Fibroblast of skin of scalp (primary cell): ENCODE data around the gene ATXN1.
"Not testable (repeated sequence)": the region's sequence is repeated elsewhere in the genome, so short reads cannot be mapped to it uniquely, and the experiment has no call there.

Source experiments
- DNase-seq: peaks from one replicate; pipeline ENCODE4 v3.0.0-alpha.2; 2013

Gene ATXN1

DNA sequence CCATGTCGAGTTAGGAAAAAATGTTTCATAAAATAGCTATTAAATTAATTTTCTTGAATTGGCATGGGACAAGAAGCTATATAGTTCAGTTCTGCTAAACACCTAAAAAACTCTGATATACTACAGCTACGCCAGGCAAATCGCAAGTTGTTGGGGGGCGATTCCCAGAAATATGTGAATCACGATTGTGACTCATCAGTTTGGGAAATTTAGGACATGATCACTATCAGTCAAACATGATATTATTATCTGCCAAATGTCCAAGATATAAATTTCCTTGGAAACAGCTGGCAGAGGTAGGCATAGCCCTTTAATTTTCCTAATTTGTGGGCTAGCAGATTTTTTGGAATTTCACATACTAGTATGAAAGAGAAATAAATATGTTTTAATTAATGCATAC, 123.6 kb downstream of the ATXN1 start:
- DNase-seq = no peak

DNA sequence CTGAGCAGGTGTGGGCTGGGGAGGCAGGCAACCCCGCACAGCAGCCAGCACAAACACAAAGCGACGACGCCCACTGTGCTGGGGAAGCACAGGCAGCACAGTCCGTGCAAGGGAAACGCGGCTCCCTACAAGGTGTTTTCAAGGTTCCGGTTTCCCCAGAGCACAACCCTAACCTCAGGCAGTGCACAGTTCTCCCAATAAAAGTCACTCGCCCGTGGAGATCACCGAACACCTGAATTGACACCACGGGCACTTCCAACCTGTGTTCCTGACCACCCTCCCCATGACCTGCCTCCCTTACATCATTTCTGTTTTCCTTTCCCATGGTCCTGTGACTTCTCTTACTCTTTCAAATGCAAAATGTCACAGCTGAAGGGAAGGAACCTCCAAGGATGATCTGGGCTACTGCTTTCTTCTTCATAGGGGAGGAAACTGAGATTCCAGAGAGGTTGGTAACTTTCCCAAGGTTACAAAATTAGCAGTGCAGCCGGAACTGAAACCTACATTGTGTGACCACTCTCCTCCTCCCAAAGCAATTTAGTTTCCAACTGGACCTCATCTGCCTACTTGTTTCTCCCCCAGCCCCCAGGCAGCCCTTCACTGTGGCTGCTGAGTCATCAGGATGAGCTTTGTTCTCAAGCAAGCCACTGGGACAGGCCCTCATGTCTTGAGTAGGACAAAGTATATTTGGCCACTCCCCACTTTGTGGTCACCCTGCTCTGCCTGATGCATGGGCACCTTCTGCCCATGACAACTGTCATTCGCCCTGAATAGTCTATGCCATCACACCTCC, 125.3 kb downstream of the ATXN1 start:
- peak; percentile 83 for DNase-seq

DNA sequence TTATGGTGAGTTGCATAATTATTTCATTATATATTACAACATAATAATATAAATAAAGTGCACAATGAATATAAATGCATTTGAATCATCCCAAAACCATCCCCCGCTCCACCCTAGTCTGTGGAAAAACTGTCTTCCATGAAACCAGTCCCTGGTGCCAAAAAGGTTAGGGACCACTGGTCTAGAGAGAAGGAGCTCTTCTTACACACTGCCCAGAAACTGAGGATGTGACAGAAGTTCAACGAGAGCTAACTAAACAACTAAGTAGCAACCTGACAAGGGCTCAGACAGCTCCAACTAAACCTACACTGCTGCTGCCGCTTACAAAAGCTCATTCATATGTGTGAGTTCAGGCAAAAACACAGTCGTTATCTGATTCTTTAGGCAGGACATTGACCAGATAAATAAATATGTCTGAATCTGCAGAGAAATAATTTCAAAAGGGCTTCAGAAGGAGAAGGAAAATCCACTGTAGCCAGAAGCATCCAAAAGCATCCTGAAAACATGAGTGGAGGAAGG, 125.9 kb downstream of the ATXN1 start:
- DNase-seq = no peak

DNA sequence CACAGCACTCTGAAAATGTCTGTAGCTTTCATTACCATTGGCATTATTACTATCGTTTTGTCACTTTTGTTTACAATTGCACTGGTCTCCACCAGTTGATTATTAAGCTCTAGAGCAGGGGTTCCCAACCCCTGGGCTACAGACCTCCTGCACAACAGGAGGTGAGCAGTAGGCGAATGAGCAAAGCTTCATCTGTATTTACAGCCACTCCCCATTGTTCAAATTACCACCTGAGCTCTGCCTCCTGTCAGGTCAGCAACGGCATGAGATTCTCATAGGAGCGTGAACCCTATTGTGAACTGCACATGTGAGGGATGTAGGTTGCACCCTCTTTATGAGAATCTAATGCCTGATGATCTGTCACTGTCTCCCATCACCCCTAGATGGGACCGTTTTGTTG, 126.4 kb downstream of the ATXN1 start:
- no peak for DNase-seq

DNA sequence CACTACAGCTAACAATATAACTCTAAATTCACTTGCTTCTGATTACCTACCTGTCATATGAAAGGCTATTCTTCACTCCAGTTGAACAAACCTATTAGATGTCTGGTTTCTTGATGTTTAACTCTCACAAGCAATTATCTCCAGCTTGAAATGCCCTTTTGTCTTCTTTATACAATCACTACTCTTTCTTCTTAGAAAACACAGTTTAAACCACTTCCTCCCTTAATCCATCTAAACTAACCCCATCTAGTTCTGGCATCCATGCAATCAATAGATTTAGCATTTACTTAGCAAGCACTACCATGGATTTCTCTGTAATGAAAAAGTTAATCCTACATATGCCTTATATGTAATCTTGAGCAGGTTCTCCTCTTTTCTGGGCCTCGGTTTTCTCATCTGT, 127.3 kb downstream of the ATXN1 start:
- DNase-seq = no peak

DNA sequence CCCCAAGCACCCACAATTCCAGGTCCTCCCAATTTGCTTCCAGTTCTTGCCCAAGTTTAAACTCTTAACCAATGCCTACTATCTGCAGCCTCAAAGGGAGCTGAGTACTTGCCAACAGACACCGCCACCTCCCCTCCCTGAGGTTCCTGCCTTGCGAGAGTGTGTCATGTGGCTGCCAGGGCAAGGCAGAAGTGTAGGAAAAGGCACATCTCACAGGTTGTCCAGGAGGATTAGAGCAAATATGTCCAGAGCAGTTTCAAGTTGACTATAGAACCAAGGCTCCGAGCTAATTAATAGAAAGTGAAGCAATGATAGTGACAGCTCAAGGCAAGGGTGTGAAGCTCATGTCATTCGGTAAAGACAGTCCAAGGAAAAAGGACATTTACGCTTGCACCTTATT, 127.8 kb downstream of the ATXN1 start:
- no peak for DNase-seq

DNA sequence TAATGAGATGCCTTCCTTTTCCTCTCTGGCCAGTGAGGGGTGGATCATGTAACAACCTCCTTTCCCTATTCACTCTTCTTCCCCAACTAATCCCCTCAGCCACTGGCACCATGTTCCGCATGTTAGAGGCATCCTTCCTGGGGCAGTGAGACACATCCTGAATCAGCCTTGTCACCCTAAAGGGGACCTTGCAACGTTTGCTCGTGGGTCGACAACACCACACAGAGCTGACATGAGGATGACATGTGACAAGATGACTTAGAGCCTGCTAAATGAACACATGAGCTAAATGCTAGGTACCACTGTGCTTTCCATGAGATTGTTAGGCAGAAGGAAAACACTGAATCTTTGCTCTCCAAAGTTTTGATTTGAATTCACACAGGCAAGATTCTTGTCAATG, 129.2 kb downstream of the ATXN1 start:
- no peak for DNase-seq

DNA sequence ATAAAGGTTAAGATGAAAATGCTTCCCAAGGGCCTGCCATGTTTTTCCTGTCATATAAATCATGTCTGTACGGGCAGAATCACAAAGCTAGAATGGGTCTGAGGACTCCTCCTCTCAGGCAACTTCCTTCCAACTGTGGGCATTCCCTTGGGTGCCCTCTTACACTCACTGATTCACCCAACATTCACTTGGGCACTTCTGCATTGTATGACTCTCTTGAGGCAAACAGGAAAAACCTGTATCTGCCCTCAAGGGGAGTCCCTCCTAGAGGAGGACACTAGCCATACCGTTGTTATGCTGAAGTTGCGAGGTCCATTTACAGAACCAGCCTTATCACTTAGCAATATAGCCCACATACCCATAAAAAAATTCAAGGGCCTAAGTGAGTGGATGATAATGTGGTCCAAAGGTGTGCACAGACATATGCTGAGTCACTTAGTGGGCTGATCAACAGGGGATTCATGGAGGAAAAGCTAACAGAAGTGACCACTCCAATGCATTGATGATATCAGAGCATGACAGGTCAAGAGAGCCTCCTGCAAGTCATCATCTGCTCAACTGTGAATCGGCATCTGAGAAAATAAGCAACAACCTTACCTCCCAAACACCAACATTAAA, 131.1 kb downstream of the ATXN1 start:
- no peak for DNase-seq

DNA sequence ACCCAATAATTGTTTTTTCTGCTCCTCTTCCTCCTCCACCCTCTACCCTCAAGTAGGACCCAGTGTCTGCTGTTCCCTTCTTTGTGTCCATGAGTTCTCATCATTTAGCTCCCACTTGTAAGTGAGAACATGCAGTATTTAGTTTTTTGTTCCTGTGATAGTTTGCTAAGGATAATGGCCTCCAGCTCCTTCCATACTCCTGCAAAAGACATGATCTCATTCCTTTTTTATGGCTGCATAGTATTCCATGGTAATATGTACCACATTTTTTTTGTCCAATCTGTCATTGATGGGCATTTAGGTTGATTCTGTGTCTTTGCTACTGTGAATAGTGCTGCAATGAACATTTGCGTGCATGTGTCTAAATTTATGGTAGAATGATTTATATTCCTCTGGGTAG, 132.7 kb downstream of the ATXN1 start:
- DNase-seq = not testable (repeated sequence)

DNA sequence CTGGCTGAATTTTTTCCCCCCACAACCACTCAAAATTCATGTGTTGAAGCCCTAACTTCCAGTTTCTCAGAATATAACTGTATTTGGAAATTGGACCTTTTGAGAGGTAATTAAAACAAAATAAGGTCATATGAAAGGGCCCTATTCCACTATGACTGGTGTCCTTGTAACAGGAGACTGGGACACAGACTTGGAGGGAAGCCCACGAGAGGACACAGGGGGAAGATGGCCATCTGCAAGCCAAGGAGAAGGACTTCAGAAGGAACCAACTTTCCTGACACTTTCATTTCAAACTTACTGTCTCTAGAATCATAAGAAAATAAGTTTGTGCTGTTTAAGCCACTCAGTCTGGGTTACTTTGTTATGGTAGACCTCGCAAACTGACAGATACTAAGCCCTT, 134.6 kb downstream of the ATXN1 start:
- DNase-seq = no peak

DNA sequence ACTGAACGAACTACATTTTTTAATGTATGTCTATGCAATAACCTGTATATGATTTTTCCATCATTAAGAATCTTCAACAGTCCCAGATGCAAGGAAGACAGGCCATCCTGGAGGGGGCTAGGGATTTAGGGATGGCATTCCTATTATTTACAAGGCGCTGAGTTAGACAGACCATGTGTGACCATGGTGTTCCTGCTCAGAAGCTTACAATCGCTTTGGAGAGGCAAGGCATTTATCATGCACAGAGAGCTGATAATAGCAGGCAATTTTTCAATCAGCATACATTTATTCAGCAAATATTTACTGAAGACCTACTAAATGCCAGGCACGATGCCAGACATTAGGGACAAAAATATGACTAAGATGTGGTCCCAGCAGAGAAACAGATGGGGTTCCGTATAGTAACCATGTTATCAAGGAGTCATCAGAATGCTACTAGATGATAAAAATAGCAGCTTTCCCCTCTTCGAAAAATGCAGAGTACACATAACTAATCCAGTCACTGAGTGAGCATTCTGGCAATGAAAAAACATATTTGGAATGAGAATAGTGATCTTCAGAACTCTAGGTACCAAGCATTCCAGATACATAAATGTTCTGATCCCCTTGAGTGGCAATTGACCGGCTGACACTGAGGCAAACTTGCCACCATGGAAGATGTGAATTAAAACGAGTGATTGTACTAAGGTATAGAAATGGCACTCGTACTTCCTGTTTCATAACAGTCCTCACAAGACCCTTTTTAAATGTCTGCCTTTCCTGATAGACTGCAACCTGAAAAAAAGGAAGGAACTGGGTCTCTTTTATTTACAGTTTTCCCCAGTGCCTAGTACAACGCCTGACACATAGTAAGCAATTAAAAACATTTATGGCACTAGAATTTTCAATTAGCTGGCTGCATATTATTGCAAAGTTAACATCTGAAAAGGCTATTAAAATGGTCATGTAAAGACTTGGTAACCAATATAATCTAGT, 135.7 kb downstream of the ATXN1 start:
- DNase-seq = peak; percentile 71

DNA sequence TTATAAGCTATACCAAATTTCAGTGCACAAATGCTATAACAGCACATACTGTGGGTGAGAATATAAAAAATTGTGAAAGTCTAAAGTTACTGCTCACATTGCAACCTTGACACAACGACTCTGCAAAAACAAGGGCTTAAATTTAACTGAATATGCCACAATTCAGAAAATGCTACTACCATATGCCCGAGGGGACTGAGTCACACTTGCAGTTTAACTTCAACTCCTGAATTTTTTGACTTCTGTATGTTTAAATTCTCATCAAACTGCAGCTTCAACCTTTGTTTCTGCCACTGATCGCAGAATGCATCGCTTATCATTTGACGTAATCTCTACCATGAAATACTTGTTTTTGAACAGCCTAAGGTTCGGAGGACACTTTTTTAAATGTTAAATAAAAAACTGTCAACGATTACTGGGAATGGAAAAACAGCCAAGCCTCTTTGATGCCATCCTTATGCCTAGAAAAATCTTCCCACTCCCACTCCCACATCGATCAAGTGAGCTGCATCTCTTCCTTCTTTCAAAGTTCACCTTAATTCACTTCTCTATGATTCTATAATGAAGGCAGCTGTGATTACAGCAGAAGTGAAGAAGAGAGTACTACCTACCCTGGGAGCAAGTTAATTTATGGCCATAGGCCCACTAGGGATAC, 136.5 kb downstream of the ATXN1 start:
- peak; percentile 41 for DNase-seq

DNA sequence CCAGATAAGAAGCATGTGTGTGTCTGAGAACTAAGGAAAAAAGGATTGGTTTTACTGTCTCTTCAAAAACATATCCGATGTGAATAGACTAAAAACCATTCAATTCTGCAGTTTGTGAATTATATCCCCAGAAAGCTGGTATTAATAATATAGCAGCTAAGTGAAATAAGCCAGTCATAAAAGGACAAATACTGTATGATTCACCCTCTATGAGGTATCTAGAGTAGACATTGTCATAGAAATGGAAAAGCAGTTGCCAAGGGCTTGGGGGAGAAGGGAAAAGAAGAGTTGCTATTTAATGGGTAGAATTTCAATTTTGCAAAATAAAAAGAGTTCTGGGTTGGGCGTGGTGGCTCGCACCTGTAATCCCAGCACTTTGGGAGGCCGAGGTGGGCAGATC, 137.5 kb downstream of the ATXN1 start:
- DNase-seq = peak; percentile 31

DNA sequence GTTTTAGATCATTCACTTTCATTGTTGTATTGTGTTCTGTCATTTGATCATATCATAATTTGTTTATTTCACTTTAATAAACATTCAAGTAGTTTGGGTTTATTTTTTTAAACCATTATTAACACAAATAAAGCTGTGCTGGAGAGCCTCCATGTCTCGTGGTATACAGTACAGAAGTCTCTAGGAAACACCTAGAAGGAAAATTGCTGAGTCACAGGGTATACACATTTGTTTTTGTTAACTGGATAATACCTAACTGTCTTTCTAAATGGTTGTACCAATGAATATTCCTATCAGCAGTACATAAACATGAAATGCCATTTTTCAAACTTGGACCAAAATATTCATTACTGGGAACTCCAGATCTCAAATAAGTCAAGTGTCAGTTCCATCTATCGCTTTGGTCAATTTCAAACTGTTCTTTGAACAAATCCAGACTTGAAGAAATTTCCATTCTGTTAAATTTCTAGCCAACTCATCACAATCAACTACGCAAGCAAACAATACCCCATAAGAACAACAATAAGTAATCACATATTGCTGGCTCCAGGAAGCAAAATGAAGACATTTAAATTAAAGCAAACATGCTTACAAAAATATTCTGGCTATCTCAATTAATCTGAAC, 138.1 kb downstream of the ATXN1 start:
- no peak for DNase-seq

DNA sequence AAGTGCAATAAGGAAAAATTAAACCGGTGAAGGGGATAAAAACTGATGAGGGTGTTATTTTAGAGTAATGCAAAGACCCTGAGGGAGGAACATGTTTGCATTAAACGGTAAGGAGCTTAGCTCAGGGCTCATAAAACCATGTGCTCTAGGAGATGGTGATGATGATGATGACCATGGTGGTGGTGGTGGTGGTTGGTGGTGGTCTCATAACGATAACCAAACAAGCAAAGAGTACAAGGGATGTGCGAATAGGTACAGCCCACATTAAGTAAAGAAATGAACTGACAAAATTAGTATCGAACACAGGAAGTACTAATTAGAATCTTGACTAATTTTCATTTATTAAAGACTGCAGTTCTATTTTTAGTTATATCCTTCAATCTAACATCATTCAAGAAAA, 139.1 kb downstream of the ATXN1 start:
- DNase-seq = no peak

DNA sequence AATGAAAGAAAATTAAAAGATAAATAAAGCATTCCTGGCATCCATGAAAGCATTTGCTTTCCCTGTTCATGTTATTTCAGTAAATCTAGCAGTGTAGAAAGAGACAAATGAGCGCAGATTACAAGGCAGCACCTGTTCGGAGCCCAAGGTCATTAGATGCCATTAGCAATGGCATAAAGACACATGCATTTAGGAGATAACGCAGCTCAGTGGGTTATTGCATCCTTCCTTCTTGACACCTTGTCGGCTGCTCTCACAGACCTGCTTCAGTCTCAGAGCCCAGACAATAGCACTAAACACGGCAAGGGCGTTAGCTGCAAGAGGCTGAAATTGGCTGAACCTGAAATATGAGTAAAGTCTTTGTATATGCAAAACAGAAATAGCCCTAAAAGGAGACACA, 140.3 kb downstream of the ATXN1 start:
- DNase-seq = no peak

DNA sequence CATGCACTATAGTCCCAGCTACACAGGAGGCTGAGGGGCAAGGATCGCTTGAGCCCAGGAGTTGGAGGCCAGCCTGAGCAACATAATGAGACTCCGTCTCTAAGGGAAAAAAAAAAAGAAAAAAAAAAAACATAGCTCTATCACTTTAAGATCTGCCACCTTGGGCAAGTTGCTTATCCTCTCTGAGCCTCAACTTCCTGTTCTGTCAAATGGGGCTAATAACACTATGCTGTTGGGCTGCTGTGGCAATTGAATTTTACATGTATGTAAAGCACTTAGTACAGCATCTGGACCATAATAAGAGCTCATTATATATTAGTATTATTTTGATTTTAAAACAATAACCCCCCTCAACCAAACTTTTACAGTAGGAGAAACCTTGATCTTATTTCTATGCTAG, 141.5 kb downstream of the ATXN1 start:
- no peak for DNase-seq

DNA sequence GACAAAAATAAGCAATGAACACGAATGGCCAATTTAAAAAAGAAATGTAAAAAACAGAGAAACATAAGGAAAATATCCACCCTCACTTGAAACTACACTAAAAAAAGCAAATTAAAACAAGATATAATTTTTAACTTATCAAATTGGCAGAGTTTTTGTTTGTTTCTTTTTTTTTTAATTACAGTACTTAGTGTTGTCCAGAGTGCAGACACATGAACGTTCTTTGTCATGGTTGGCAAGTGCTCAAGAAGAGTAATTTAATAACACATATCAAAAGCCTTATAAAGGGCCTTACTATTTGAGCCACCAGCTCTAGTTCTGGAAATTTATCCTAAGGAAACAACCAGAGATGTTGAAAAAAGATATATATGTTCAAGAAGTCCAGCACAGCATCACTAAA, 142.3 kb downstream of the ATXN1 start:
- DNase-seq = no peak

DNA sequence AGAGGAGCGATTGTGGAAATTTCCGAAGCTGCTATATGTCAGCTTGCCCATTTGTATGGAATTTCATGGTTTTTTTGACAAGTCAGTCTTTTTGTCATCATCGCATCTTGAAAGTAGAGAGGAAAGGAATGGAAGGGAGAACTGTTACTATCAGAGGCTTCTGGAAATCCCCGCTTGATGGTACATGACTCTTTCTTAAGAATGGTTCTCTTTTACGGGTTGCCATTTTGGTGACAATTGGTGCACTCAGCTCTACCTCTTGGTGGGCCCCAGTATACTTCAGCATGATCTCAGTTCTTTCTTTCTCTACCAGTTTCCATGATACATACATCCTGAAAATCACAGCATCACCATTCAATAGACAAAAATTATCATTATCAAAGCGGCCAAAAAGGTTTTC, 146.0 kb downstream of the ATXN1 start:
- not testable (repeated sequence) for DNase-seq

DNA sequence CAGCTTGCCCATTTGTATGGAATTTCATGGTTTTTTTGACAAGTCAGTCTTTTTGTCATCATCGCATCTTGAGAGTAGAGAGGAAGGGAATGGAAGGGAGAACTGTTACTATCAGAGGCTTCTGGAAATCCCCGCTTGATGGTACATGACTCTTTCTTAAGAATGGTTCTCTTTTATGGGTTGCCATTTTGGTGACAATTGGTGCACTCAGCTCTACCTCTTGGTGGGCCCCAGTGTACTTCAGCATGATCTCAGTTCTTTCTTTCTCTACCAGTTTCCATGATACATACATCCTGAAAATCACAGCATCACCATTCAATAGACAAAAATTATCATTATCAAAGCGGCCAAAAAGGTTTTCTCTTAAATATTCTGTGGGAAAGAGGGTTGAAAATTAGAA, 147.1 kb downstream of the ATXN1 start:
- DNase-seq = not testable (repeated sequence)

DNA sequence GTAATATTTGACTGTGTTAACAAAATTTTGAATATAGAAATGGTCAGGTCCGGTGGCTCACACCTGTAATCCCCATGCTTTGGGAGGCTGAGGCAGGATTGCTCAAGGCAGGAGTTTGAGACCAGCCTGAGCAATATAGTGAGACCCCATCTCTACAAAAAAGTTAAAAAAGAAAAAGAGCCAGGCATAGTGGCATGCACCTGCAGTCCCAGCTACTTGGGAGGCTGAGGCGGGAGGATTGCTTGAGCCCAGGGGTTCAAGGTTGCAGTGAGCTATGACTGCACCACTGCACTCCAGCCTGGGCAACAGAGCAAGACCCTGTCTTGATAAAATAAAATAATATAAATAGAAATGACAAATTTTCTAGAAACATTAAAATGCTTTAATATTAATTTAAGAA, 147.8 kb downstream of the ATXN1 start:
- not testable (repeated sequence) for DNase-seq

DNA sequence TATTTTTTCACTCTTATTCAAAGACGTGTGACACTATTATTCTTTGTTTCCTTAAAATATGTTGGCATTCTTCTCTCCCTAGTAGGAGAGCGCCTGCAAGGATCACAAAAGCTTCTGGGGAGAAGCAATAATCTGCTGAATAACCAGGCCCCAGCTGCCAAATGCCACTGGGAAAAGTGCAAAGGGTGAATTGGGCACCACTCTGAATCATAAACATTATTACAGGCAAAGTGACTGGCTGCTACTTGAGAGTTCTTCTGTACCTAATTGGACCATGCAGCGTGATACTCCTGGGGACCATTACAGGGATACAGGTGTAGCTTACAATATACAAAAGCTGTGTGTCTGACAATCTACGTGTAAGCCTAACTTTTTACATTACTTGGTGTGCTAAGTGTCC, 152.8 kb downstream of the ATXN1 start:
- DNase-seq = no peak
